Stimulated activated memory B cell treated with anti-CD40 and anti-IgM and Interleukin-4, amounts not matched to agents 10 μg/mL and 1 μg/mL and 100 μg/mL, for 72 hours (primary cell): ENCODE data around the gene SMYD3.

Experiments
- ATAC-seq: fragments of 150-1000 bp; cut with Tn5 transposase; 2 replicates; pipeline ENCODE4 v1.10.0; 2021
- H3K27ac Mint-ChIP-seq: one replicate; pipeline ENCODE4 v1.8.0; 2022; ENCODE audit warnings: mild to moderate bottlenecking, mixed read lengths
- H3K27me3 Mint-ChIP-seq: one replicate; pipeline ENCODE4 v1.8.0; 2022; ENCODE audit warnings: mixed read lengths
- H3K36me3 Mint-ChIP-seq: one replicate; pipeline ENCODE4 v1.8.0; 2022; ENCODE audit warnings: mixed read lengths
- H3K4me1 Mint-ChIP-seq: one replicate; pipeline ENCODE4 v1.8.0; 2022; ENCODE audit warnings: mixed read lengths
- H3K4me3 Mint-ChIP-seq: one replicate; pipeline ENCODE4 v1.8.0; 2022; ENCODE audit warnings: mild to moderate bottlenecking, moderate library complexity, mixed read lengths
- H3K9me3 Mint-ChIP-seq: one replicate; pipeline ENCODE4 v1.8.0; 2022; ENCODE audit warnings: mixed read lengths

The SMYD3 gene

DNA sequence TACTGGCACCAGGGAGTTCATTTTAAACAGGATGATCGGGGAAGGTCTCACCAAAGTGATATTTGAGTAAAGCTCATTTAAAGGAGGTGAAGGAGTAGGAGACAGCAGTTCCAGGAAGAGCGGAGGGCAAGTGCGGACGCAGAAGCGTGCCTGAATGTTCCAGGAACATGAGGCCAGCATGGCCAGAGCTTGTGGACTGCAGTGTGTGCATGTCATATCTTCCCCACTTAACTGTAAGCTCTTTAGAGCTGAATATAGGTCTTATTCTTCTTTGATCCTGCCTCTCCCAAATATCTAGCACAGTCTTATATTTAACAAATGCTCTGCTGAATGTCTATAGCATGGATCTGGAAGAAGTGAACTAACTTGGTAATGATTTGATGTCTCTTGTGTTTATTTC lies 639.3 kb downstream of the SMYD3 start:
- H3K4me1 Mint-ChIP-seq: peaks cover 4% of the 10 kb centered on the region
- H3K27me3 Mint-ChIP-seq: no peaks in the 10 kb centered on the region
- ATAC-seq: no peak
- no peak overlapping the region for H3K4me3 Mint-ChIP-seq
- H3K9me3 Mint-ChIP-seq: no peaks in the 10 kb centered on the region
- peaks cover 41% of the 10 kb centered on the region for H3K36me3 Mint-ChIP-seq
- no peak overlapping the region for H3K27ac Mint-ChIP-seq

- peaks cover 32% of the 10 kb centered on the region for H3K36me3 Mint-ChIP-seq
- H3K27ac Mint-ChIP-seq: no peak overlapping the region
- peaks cover 3% of the 10 kb centered on the region for H3K4me1 Mint-ChIP-seq
- no peaks in the 10 kb centered on the region for H3K9me3 Mint-ChIP-seq
- no peaks in the 10 kb centered on the region for H3K27me3 Mint-ChIP-seq
- no peak for ATAC-seq
- no peak overlapping the region for H3K4me3 Mint-ChIP-seq
These were observed 642.2 kb downstream of the SMYD3 start for GRCh38 chr1:245864872-245865271.

GRCh38 chr1:245863566-245864184 lies 643.4 kb downstream of the SMYD3 start:
- Mint-ChIP-seq H3K36me3 (peaks cover 31% of the 10 kb centered on the region), H3K27me3 (no peaks in the 10 kb centered on the region), H3K4me3 (no peak overlapping the region), H3K9me3 (no peaks in the 10 kb centered on the region), H3K4me1 (no peaks in the 10 kb centered on the region), H3K27ac (no peak overlapping the region)
- ATAC-seq: no peak

- no peaks in the 10 kb centered on the region for H3K27me3 Mint-ChIP-seq
- H3K4me3 Mint-ChIP-seq: no peak overlapping the region
These were observed 644.1 kb downstream of the SMYD3 start for GRCh38 chr1:245862812-245863540.

DNA sequence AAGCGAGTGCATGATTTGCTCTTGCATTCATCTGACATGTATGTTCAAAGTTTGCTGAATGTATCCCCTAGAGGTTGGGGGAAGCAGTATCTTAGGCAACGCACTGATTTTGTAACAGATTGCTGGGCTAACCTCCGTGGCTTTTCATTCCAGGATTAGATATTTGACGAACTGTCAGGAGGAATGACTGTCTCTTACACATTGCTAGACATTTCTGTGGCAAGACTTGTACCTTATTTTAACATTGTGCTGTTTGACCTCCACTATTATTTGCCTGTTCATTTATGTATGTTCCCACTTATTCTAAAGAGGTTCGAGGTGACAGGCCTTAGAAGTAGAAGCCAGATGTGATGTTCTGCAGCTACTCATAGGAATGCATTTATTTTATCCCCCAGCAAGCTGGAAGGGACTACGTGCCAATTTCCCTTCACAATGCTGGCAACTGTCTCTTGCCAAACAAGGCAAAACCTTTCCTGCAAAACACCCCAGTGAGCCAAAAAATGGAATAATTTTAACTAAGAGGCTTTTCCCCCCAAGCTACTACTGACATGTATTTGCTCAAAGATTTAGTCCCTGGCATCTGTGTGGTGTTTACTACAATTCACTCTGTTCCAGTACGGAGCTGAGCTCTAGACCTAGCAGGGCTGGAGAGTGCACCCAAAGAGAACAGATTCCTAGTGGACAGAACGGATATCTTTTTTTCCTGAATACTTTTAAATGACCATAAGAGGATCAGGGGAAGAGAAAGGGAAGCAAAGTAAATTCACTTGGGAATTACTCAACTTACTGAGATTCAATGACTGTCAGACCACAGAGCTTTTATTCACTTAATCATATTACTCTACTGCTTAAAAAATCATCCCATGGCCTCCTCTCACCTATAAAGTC lies 646.2 kb downstream of the SMYD3 start:
- H3K36me3 Mint-ChIP-seq: peaks cover 52% of the 10 kb centered on the region
- H3K9me3 Mint-ChIP-seq: no peaks in the 10 kb centered on the region
- H3K4me1 Mint-ChIP-seq: no peaks in the 10 kb centered on the region
- no peak overlapping the region for H3K27ac Mint-ChIP-seq
- H3K27me3 Mint-ChIP-seq: no peaks in the 10 kb centered on the region
- ATAC-seq: no peak
- H3K4me3 Mint-ChIP-seq: no peak overlapping the region

More at GRCh38 chr1:245862812-245863540, 644.1 kb downstream of the SMYD3 start:
- Mint-ChIP-seq H3K9me3 (no peaks in the 10 kb centered on the region), H3K36me3 (peaks cover 35% of the 10 kb centered on the region), H3K27ac (no peak overlapping the region), H3K4me1 (no peaks in the 10 kb centered on the region)
- no peak for ATAC-seq

DNA sequence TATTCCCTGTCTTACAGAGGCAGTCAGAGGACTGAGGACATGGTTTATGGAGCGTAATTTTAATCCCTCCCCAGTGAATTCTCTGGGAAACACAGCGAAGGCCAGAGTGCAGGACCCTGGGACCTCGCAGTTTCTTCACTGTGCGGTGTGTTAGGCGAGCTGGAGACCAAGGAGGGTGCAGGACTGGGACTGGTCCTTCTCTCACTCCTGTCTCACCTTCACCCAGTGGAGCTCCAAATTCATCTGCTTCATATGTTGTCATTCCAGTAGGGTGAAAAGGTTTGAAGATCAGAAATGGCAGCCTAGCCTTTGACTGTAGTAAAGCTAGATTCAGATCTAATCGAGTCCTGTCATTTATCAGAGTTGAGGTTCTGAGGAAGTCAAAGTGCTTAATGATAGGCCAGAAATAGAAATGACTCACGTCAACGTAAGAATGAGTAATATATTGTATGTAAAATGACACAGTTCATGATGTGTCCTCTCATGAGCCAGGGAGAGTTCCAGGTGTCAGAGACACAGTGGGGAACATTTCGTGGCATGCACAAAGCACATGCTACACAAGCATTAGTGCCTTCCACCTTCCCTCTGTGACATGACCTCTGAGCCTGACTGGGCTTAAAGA lies 647.5 kb downstream of the SMYD3 start:
- Mint-ChIP-seq H3K27ac (peak overlapping the region; percentile 24), H3K36me3 (peaks cover 61% of the 10 kb centered on the region), H3K4me3 (no peak overlapping the region), H3K27me3 (no peaks in the 10 kb centered on the region), H3K9me3 (peaks cover under 1% of the 10 kb centered on the region), H3K4me1 (no peaks in the 10 kb centered on the region)
- ATAC-seq: no peak

DNA sequence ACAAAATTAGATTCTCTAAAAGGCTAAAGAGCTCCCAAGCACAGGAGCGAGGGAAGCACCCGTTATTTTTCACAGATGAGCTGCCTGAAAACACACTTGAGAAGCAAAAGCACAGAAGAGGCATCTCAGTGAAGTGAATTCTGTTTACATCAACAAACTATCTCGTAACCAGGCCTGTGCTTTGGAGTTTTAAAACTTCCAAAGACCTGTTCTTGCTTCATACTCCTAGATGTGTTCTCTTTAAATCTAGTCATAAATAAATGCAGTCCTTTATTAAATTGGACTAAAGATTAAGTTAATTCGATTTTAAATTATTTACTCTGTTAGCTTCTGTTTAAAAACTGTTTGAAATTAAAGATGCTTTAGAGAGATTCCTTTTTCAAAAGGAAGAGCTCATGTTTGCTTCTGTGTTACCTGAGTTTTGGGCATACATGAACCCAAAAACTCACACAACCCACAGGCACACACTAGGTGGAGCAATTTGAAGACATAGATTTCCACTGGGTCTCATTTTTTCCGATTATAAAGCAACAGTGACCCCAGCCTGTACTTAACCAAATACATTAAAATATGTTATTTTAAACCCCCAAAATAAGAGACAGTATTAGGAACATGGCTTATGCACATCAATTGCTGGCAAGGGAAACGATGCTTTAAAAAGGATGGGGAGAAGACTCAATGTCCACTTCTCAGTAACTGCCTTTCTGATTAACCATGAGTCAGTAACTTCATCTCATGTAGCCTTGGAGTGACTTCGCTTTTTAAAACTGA lies 648.2 kb downstream of the SMYD3 start:
- Mint-ChIP-seq H3K27ac (no peak overlapping the region), H3K27me3 (no peaks in the 10 kb centered on the region), H3K9me3 (peaks cover 4% of the 10 kb centered on the region), H3K4me3 (no peak overlapping the region), H3K4me1 (no peaks in the 10 kb centered on the region), H3K36me3 (peaks cover 68% of the 10 kb centered on the region)
- ATAC-seq: no peak

DNA sequence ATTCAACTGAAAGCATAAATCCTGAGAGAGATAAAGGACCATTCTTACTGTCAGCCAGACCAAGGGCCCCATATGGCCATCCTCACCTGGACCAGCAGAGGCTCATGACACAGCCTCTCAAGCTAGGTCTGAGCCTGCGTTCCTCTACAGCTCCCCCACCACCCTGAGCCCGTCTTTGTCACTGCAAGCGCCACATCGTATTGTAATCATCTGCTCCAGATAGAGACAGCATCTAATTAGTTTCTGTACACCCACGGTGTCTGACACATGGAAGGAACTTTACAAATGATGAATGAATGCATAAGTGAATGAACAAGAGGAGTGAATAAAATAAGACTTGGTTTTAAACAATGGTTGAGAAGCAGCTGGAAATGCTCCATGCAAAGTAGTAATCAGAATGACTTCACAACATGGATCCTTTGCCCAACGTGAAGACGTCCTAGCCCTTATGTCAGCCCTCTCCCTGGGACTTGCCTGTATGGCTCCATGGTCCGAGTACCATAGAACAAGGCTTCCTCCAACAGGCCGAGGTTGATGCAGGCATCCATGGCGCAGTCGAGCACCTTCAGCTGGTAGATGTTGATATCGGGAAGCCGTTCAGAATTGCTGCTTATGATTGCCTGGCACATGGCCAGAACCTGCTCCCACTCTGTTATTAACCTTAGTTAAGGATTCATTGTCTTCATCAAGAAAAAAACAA lies 648.9 kb downstream of the SMYD3 start:
- Mint-ChIP-seq H3K9me3 (peaks cover 4% of the 10 kb centered on the region), H3K27ac (no peak overlapping the region), H3K4me1 (no peaks in the 10 kb centered on the region), H3K36me3 (peaks cover 68% of the 10 kb centered on the region), H3K27me3 (no peaks in the 10 kb centered on the region), H3K4me3 (no peak overlapping the region)
- ATAC-seq: no peak

DNA sequence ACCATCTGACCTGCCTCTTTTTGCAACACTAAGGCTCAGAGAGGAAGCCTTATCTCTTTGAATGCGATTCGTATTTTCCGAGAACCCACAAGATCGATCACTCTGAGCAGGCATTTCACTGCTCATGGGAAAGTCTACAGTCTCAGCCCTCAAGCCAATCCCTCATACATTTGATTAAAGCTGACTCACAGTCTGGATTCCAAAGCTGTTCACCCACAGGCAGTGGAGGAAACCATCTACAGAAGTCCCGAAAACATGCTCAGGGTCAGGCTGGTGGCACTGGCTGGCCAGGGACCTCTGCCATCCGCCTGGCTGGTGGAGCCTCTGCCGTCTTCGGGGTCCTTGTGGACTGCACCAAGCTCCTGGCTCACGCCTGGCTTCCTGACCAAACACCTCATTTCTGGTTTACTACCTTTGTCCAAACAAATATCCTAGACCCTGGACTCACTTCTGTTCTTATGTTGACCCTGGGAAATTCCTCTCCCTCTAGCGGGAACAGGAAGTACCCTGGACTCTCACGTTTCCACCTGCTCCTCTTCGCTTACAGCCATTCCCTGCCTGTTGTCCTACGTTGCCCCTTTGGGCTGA lies 650.0 kb downstream of the SMYD3 start:
- no peak overlapping the region for H3K4me3 Mint-ChIP-seq
- no peak overlapping the region for H3K27ac Mint-ChIP-seq
- peaks cover 4% of the 10 kb centered on the region for H3K9me3 Mint-ChIP-seq
- H3K4me1 Mint-ChIP-seq: no peaks in the 10 kb centered on the region
- H3K27me3 Mint-ChIP-seq: no peaks in the 10 kb centered on the region
- H3K36me3 Mint-ChIP-seq: peaks cover 60% of the 10 kb centered on the region
- ATAC-seq: no peak

DNA sequence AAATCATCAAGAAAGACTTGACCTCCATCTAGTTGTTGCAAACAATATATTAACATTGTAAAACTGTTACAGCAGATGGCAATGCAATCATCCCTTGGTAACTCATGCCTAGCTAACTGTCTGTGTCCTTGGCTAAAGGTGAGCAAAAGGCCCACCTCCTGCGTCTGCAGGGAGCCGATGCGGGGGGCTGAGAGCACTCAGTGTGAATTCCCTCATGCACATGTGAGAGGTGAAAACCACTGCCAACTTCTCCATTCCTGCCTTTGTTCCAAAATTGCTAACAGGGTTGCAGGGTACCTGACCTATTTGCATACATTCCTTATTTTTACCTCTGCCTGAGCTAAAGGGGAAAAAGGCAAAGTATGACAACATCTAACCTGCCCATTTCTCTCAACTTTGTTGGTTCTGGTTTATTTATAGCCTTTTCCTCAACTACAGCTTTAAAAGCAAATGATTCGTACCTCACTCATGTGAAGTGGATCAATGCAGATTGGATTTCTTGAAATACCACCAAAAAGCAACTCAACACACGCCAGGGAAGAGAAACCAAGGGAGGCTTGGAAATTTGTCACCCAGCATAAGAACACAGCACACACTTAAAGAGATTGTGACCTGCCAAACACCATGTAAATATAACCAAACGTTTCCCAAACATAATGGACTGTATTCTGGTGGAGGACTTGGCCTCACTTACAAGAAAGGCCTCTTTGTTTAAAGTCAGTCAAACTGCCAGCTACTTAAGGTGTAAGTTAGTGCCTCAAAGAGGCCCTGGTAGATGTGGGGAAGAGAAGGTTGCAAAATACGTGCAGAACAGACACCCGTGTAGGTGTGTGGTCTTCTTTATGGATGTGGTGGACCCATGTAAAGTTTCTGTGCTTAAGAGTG lies 651.0 kb downstream of the SMYD3 start:
- Mint-ChIP-seq H3K27ac (no peak overlapping the region), H3K4me3 (no peak overlapping the region), H3K27me3 (no peaks in the 10 kb centered on the region), H3K4me1 (no peaks in the 10 kb centered on the region), H3K36me3 (peaks cover 52% of the 10 kb centered on the region), H3K9me3 (peaks cover 4% of the 10 kb centered on the region)
- ATAC-seq: no peak

GRCh38 chr1:245853291-245853690 lies 653.8 kb downstream of the SMYD3 start:
- Mint-ChIP-seq H3K4me1 (no peaks in the 10 kb centered on the region), H3K27ac (no peak overlapping the region), H3K4me3 (no peak overlapping the region), H3K27me3 (no peaks in the 10 kb centered on the region), H3K9me3 (peaks cover 4% of the 10 kb centered on the region), H3K36me3 (peaks cover 61% of the 10 kb centered on the region)
- no peak for ATAC-seq

DNA sequence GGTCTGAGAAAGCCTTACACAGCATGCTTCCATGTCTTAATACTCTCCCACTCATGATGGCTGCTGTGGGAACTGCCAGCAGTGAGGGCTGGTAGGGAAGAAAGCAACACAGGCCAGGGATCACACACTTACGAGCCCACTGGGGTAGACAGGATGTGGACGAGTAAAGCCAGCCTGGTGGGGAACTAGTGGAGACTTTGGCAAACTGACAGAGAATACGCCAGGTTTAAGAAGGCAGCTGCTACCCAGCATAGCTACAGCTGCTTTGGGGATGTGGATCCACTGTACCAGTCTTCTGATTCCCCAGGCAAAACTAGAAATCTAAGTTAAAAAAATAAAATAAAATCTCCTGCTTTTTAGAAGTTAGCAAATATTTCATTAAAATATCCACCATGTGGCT lies 664.0 kb downstream of the SMYD3 start:
- H3K27ac Mint-ChIP-seq: no peak overlapping the region
- no peak for ATAC-seq
- H3K4me1 Mint-ChIP-seq: peaks cover 6% of the 10 kb centered on the region
- peaks cover 2% of the 10 kb centered on the region for H3K9me3 Mint-ChIP-seq
- peaks cover 41% of the 10 kb centered on the region for H3K36me3 Mint-ChIP-seq
- H3K4me3 Mint-ChIP-seq: no peak overlapping the region
- no peaks in the 10 kb centered on the region for H3K27me3 Mint-ChIP-seq

GRCh38 chr1:245842106-245842505 lies 665.0 kb downstream of the SMYD3 start:
- H3K36me3 Mint-ChIP-seq: peaks cover 42% of the 10 kb centered on the region
- H3K4me3 Mint-ChIP-seq: no peak overlapping the region
- H3K4me1 Mint-ChIP-seq: peaks cover 5% of the 10 kb centered on the region
- H3K9me3 Mint-ChIP-seq: peaks cover 2% of the 10 kb centered on the region
- no peak for ATAC-seq
- no peak overlapping the region for H3K27ac Mint-ChIP-seq
- H3K27me3 Mint-ChIP-seq: no peaks in the 10 kb centered on the region
